Heart left ventricle (tissue), 16 donors: ENCODE data around the gene DGKE. TPM values are rescaled to one million over a fixed set of nuclear protein-coding genes. Genes with fewer than 3 reads are reported as not detected.

Source experiments
- ATAC-seq, 4 donors: fragments of 200-7000 bp; cut with Tn5 transposase; one replicate each; pipeline ENCODE4 v1.9.1; 2020 to 2022; ENCODE audit warnings: moderate library complexity in 4 of 4, mild to moderate bottlenecking in 3 of 4, moderate number of reproducible peaks in 1 of 4
- DNase-seq, 5 donors: peaks; one replicate each; pipeline ENCODE4 v3.0.0-alpha.2; 2020
- H3K27ac ChIP-seq, 12 donors: fragments of 200-600 bp; sonication (generic) in 4 of 12; one replicate each; pipeline versions ENCODE4 v1.5.0 to v1.8.0; 2016 to 2022; ENCODE audit warnings: mild to moderate bottlenecking in 2 of 12
- H3K27me3 ChIP-seq, 9 donors: fragments of 200-600 bp; sonication (generic) in 2 of 9; one replicate each; pipeline versions ENCODE4 v1.5.1 to v1.8.0; 2016 to 2022; ENCODE audit warnings: mild to moderate bottlenecking in 3 of 9
- H3K36me3 ChIP-seq, 9 donors: fragments of 200-600 bp; sonication (generic) in 2 of 9; one replicate each; pipeline versions ENCODE4 v1.5.0 to v1.8.0; 2018 to 2022; ENCODE audit warnings: mild to moderate bottlenecking in 2 of 9
- H3K4me1 ChIP-seq, 12 donors: fragments of 200-600 bp; sonication (generic) in 4 of 12; one replicate each; pipeline versions ENCODE4 v1.5.0 to v1.8.0; 2016 to 2022; ENCODE audit warnings: mild to moderate bottlenecking in 3 of 12
- H3K4me3 ChIP-seq, 12 donors: fragments of 200-600 bp; sonication (generic) in 4 of 12; one replicate each; pipeline versions ENCODE4 v1.5.0 to v1.8.0; 2017 to 2022; ENCODE audit warnings: mild to moderate bottlenecking in 9 of 12, moderate library complexity in 4 of 12
- H3K9me3 ChIP-seq, 12 donors: fragments of 200-600 bp; sonication (generic) in 4 of 12; one replicate each; pipeline versions ENCODE4 v1.5.0 to v1.8.0; 2016 to 2022; ENCODE audit warnings: mild to moderate bottlenecking in 1 of 12
- POLR2A ChIP-seq, 2 donors: fragments of 450-650 bp; IDR thresholded peaks; one replicate each; pipeline ENCODE4 v1.6.1; 2017; ENCODE audit warnings: antibody characterized with exemption in 2 of 2, mild to moderate bottlenecking in 2 of 2, moderate library complexity in 2 of 2
- WGBS, 4 donors: extraction: QIAGEN DNeasy Blood & Tissue Kit in 2 of 4; methylation state at CpG; one replicate each; pipeline versions ENCODE4 v1.1.5 to v1.1.7; 2013 to 2018; 5-methylcytosine and 5-hydroxymethylcytosine counted together
- intact Hi-C, 10 donors: fragments of 100-400 bp; cut with DNase I; formaldehyde crosslinking; loops; one replicate each; pipeline versions ENCODE4 v1.11.1 to v1.14.2; 2022
- polyA plus RNA-seq, 2 donors: library from polyadenylated mRNA; stranded (reverse); fragments of 200-250 nt; gene quantifications; one replicate each; pipeline ENCODE4 v1.2.3, GENCODE V29; 2013
- total RNA-seq, 9 donors: library from RNA; depleted of rRNA in 2 of 9; stranded (reverse); fragments of >200 nt in 2 of 9; fragmentation: NEBNext Ultra II Directional in 3 of 9; extraction: Animal tissue kit (Norgen Biotek cat#: 25700) in 3 of 9; gene quantifications; one replicate each; pipeline versions ENCODE4 v1.1.0 to v1.2.4, GENCODE V29; 2016 to 2023
- TF ChIP-seq, protein P1 (sequence below), 12 donors: fragments of 200-600 bp; sonication (generic) in 4 of 12; IDR thresholded peaks; one replicate each; pipeline versions ENCODE4 v1.5.0 to v1.8.0; 2018 to 2022; ENCODE audit warnings: antibody characterized with exemption in 12 of 12, mild to moderate bottlenecking in 5 of 12
- donor health status: ischemic (EF 13 %, LVEDD 7.1; RV severe dilation, severe dysfunction).
- donor health status: healthy with polysubstance abuse.
- donor health status: DM: no; HTN: yes; CAD: no.
- donor health status: DM: no; HTN: no; CAD: no.
- donor health status: ischemic (EF 25% LVEDD 6.9; RV normal size, moderate dysfunction).
- donor health status: ischemic (EF 25% LVEDD 5.7; RV mildly dilated, moderate dysfunction).
- donor health status: healthy.
- donor health status: DM: yes; HTN: yes; CAD: no.
- donor health status: ischemic (EF 35%, LVEDD 5.7; RV mildly dilated, moderate dysfunction).
- donor health status: nonischemic (EF 11% LVEDD 7.7; RV severe dilation, severe dysfunction).
- donor health status: DM: yes; HTN: yes; CAD: no.
- donor health status: PGD.
- donor health status: ischemic (EF 29% LVEDD 5.4; RV normal size, mild dysfunction).
- donor health status: nonischemic (EF 23%, LVEDD 6.1; RV moderate dilation, normal function).

Gene DGKE
- total and polyA plus RNA-seq, 11 donors, result 0.96 to 4.1 (median 2.8) TPM

- TF ChIP-seq POLR2A (IDR thresholded peaks at IDR 0.05), result no peak
- TF ChIP-seq, protein P1, sequence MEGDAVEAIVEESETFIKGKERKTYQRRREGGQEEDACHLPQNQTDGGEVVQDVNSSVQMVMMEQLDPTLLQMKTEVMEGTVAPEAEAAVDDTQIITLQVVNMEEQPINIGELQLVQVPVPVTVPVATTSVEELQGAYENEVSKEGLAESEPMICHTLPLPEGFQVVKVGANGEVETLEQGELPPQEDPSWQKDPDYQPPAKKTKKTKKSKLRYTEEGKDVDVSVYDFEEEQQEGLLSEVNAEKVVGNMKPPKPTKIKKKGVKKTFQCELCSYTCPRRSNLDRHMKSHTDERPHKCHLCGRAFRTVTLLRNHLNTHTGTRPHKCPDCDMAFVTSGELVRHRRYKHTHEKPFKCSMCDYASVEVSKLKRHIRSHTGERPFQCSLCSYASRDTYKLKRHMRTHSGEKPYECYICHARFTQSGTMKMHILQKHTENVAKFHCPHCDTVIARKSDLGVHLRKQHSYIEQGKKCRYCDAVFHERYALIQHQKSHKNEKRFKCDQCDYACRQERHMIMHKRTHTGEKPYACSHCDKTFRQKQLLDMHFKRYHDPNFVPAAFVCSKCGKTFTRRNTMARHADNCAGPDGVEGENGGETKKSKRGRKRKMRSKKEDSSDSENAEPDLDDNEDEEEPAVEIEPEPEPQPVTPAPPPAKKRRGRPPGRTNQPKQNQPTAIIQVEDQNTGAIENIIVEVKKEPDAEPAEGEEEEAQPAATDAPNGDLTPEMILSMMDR (IDR thresholded peaks at IDR 0.05), result no peak
- ATAC-seq, result no peak
- Histone ChIP-seq H3K4me1 (no peaks in the 10 kb centered on the region), H3K27me3 (no peaks in the 10 kb centered on the region), H3K36me3 (no peaks in the 10 kb centered on the region), H3K4me3 (no peak overlapping the region), H3K27ac (no peak overlapping the region), H3K9me3 (no peaks in the 10 kb centered on the region)
- WGBS, 4 donors, result 67 to 79% (median 78%) methylated on average over 1 of the region's 1 CpG
- no peak for DNase-seq
- intact Hi-C loops, result no loop called here
Observed at GRCh38 chr17:56803071-56803470, 30.9 kb upstream of the DGKE start.

DNA sequence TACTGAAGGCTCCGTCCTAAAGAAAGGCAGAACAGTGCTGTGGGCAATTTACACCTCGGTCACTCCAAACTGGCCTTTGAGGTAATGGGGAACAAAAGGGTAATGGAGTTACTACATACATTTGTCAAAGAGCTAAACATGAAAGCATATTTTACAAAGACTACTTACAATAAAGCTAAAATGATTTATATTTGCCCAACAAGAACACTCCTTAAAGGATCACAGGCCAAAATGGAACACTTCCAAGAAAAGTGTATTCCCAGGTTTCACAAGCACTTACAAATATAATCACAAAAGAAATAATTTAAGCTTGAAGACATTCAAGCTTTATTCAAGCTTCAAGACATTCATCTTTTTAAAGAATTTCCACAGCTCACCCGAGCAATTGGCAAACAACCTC, 29.5 kb upstream of the DGKE start:
- no peak overlapping the region for H3K4me3 ChIP-seq
- no peaks in the 10 kb centered on the region for H3K36me3 ChIP-seq
- no peaks in the 10 kb centered on the region for H3K4me1 ChIP-seq
- no peaks in the 10 kb centered on the region for H3K27me3 ChIP-seq
- WGBS, 4 donors, result 90 to 95% (median 91%) methylated on average over 3 of the region's 3 CpGs
- TF ChIP-seq, protein P1 (IDR thresholded peaks at IDR 0.05), result no peak
- no peak for TF ChIP-seq POLR2A (IDR thresholded peaks at IDR 0.05)
- H3K9me3 ChIP-seq, result no peaks in the 10 kb centered on the region
- intact Hi-C loops, result no loop called here
- no peak overlapping the region for H3K27ac ChIP-seq
- ATAC-seq (no peak), DNase-seq (no peak)

GRCh38 chr17:56806949-56807348, 27.0 kb upstream of the DGKE start:
- no peaks in the 10 kb centered on the region for H3K27me3 ChIP-seq
- intact Hi-C loops, result no loop called here
- no peak for TF ChIP-seq POLR2A (IDR thresholded peaks at IDR 0.05)
- TF ChIP-seq, protein P1 (IDR thresholded peaks at IDR 0.05), result no peak
- no peak overlapping the region for H3K27ac ChIP-seq
- H3K4me3 ChIP-seq, result no peak overlapping the region
- no peak for DNase-seq
- H3K36me3 ChIP-seq, result no peaks in the 10 kb centered on the region
- H3K4me1 ChIP-seq, result no peaks in the 10 kb centered on the region
- H3K9me3 ChIP-seq, result no peaks in the 10 kb centered on the region
- WGBS, 4 donors, result 80 to 86% (median 82%) methylated on average over 4 of the region's 4 CpGs
- no peak for ATAC-seq

- ATAC-seq, result no peak
- peak overlapping the region in 1 of 12 donors; percentile 63 for H3K27ac ChIP-seq
- H3K36me3 ChIP-seq, result no peaks in the 10 kb centered on the region
- no peaks in the 10 kb centered on the region for H3K4me1 ChIP-seq
- WGBS, 4 donors, result 98 to 99% (median 98%) methylated on average over 3 of the region's 3 CpGs
- intact Hi-C loops, result no loop called here
- DNase-seq, result no peak
- no peaks in the 10 kb centered on the region for H3K9me3 ChIP-seq
- no peak for TF ChIP-seq POLR2A (IDR thresholded peaks at IDR 0.05)
- TF ChIP-seq, protein P1 (IDR thresholded peaks at IDR 0.05), result no peak
- H3K4me3 ChIP-seq, result no peak overlapping the region
- H3K27me3 ChIP-seq, result no peaks in the 10 kb centered on the region
Observed at GRCh38 chr17:56807723-56808122, 26.2 kb upstream of the DGKE start.
